ENCODE measurements around the gene GPAT3.

The GPAT3 gene

GRCh38 chr4:83644677-83645659 is 109.1 kb downstream of the GPAT3 start:
- peak; percentile 72 for DNase-seq (ENCODE audit: low spot score)

GRCh38 chr4:83646538-83647239 is 110.8 kb downstream of the GPAT3 start:
- DNase-seq (ENCODE audit: low spot score), result no peak

GRCh38 chr4:83651846-83652245 is 115.9 kb downstream of the GPAT3 start:
- DNase-seq (ENCODE audit: low spot score), result no peak
